HEK293T (cell line): Measurements from ENCODE around the gene USP36.
A peak's percentile ranks its signal among the peaks of the same experiment; 100 is the strongest.
"Not testable (repeated sequence)": the region's sequence is repeated elsewhere in the genome, so short reads cannot be mapped to it uniquely, and the experiment has no call there.

Experiments used
- CTCF ChIA-PET: fragments of 350-600 bp; formaldehyde crosslinking; extraction: SDS; loops from one replicate; lab custom pipeline; 2021; ENCODE audit warnings: antibody characterized with exemption, inconsistent platforms; lab: Yijun Ruan, JAX
- POLR2A ChIA-PET: fragments of 350-600 bp; formaldehyde crosslinking; extraction: SDS; loops from one replicate; lab custom pipeline; 2020; ENCODE audit warnings: antibody characterized with exemption, inconsistent platforms; lab: Yijun Ruan, JAX
- DNase-seq: peaks from one replicate; pipeline ENCODE4 v3.0.0; 2012; ENCODE audit warnings: mixed read lengths; ENCODE audit errors: extremely low spot score
- ARNT ChIP-seq: fragments of 450-650 bp; IDR thresholded peaks from 2 replicates; pipeline ENCODE4 v1.6.1; 2017; ENCODE audit warnings: mild to moderate bottlenecking
- BHLHE40 ChIP-seq: fragments of 450-650 bp; IDR thresholded peaks from 2 replicates; pipeline ENCODE4 v1.6.1; 2016; ENCODE audit warnings: mild to moderate bottlenecking, moderate library complexity, borderline replicate concordance
- CTBP1 ChIP-seq: fragments of 450-650 bp; IDR thresholded peaks from 2 replicates; pipeline ENCODE4 v1.6.1; 2016; ENCODE audit warnings: borderline replicate concordance
- ELF4 ChIP-seq: fragments of 450-650 bp; IDR thresholded peaks from 2 replicates; pipeline ENCODE4 v1.6.1; 2017; ENCODE audit warnings: antibody characterized with exemption
- FOXA1 ChIP-seq: fragments of 450-650 bp; IDR thresholded peaks from 2 replicates; pipeline ENCODE4 v1.6.1; 2016; ENCODE audit warnings: mild to moderate bottlenecking
- FOXK2 ChIP-seq: fragments of 450-650 bp; IDR thresholded peaks from 2 replicates; pipeline ENCODE4 v1.6.1; 2016; ENCODE audit warnings: mild to moderate bottlenecking
- FOXM1 ChIP-seq: fragments of 450-650 bp; IDR thresholded peaks from 2 replicates; pipeline ENCODE4 v1.6.1; 2017; ENCODE audit warnings: mild to moderate bottlenecking, borderline replicate concordance
- HDGF ChIP-seq: fragments of 450-650 bp; IDR thresholded peaks from 2 replicates; pipeline ENCODE4 v1.6.1; 2017; ENCODE audit warnings: antibody characterized with exemption, borderline replicate concordance
- L3MBTL2 ChIP-seq: fragments of 450-650 bp; conservative IDR thresholded peaks from 2 replicates; pipeline ENCODE4 v1.6.1; 2016; ENCODE audit warnings: mild to moderate bottlenecking
- LEF1 ChIP-seq: fragments of 450-650 bp; IDR thresholded peaks from 2 replicates; pipeline ENCODE4 v1.6.1; 2017; ENCODE audit warnings: mild to moderate bottlenecking, borderline replicate concordance
- NFRKB ChIP-seq: fragments of 450-650 bp; IDR thresholded peaks from 2 replicates; pipeline ENCODE4 v1.6.1; 2016; ENCODE audit warnings: mild to moderate bottlenecking, moderate library complexity
- PKNOX1 ChIP-seq: fragments of 450-650 bp; IDR thresholded peaks from 2 replicates; pipeline ENCODE4 v1.6.1; 2016
- SP1 ChIP-seq: fragments of 450-650 bp; IDR thresholded peaks from 2 replicates; pipeline ENCODE4 v1.6.1; 2017
- SUZ12 ChIP-seq: fragments of 450-650 bp; IDR thresholded peaks from 2 replicates; pipeline ENCODE4 v1.6.1; 2016; ENCODE audit warnings: mild to moderate bottlenecking
- TARDBP ChIP-seq: fragments of 450-650 bp; IDR thresholded peaks from 2 replicates; pipeline ENCODE4 v1.6.1; 2016
- ZNF384 ChIP-seq: fragments of 450-650 bp; IDR thresholded peaks from 2 replicates; pipeline ENCODE4 v1.6.1; 2016

USP36 gene

GRCh38 chr17:78781104-78781892 lies 59.3 kb downstream of the USP36 start:
- peak; percentile 44 for DNase-seq
- ChIA-PET POLR2A (no interaction called here), CTCF (interaction anchor here (0.6 kb wide), 1 partner anchor 12 kb away, joined by 3 read pairs; no protein-coding TSS in a partner anchor)
- no peak for TF ChIP-seq SUZ12
- TF ChIP-seq ELF4, result no peak
- no peak for TF ChIP-seq SP1
- no peak for TF ChIP-seq FOXA1
- TF ChIP-seq BHLHE40, result no peak
- TF ChIP-seq HDGF, result no peak
- TF ChIP-seq ARNT, result no peak
- TF ChIP-seq LEF1, result no peak
- TF ChIP-seq NFRKB, result no peak
- TF ChIP-seq ZNF384, result peak; percentile 87
- 0 out of 2 replicates have a peak, but pooled peaks have one; percentile 30 for TF ChIP-seq PKNOX1
- TF ChIP-seq CTBP1, result no peak
- no peak for TF ChIP-seq FOXK2
- TF ChIP-seq TARDBP, result no peak
- no peak for TF ChIP-seq FOXM1
- TF ChIP-seq L3MBTL2, result no peak

- no peak for TF ChIP-seq SUZ12
- TF ChIP-seq PKNOX1, result no peak
- no peak for TF ChIP-seq BHLHE40
- no peak for TF ChIP-seq NFRKB
- TF ChIP-seq ARNT, result no peak
- TF ChIP-seq FOXK2, result no peak
- no peak for TF ChIP-seq ZNF384
- no peak for TF ChIP-seq TARDBP
- TF ChIP-seq HDGF, result no peak
- no peak for TF ChIP-seq SP1
- TF ChIP-seq FOXM1, result no peak
- TF ChIP-seq LEF1, result no peak
- TF ChIP-seq L3MBTL2, result no peak
- no peak for TF ChIP-seq ELF4
- TF ChIP-seq CTBP1, result no peak
- no peak for TF ChIP-seq FOXA1
- ChIA-PET CTCF (interaction anchor here (0.6 kb wide), 1 partner anchor 11 kb away, joined by 3 read pairs; no protein-coding TSS in a partner anchor), POLR2A (no interaction called here)
- DNase-seq, result no peak
Measured at GRCh38 chr17:78780335-78780734, 60.3 kb downstream of the USP36 start.

- ChIA-PET CTCF (no interaction called here), POLR2A (no interaction called here)
- DNase-seq, result no peak
- TF ChIP-seq PKNOX1 (no peak), CTBP1 (no peak), FOXA1 (no peak), ZNF384 (no peak), FOXK2 (no peak), TARDBP (no peak), ELF4 (no peak), BHLHE40 (no peak), L3MBTL2 (no peak), HDGF (no peak), SP1 (no peak), NFRKB (no peak), ARNT (no peak), FOXM1 (no peak), SUZ12 (no peak), LEF1 (no peak)
Measured at GRCh38 chr17:78779850-78780249, 60.8 kb downstream of the USP36 start.

DNA sequence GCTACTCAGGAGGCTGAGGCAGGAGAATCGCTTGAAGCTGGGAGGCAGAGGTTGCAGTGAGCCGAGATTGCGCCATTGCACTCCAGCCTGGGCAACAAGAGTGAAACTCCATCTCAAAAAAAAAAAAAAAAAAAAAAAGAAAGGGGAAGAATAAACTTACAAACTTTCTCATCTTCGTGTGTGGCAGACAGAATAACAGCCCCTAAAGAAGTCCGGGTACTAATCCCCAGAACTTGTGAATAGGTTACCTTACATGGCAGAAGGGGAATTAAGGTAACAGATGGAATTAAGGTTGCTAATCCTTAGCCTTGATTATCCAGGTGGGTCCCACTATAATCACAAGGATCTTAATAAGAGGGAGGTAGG lies 61.3 kb downstream of the USP36 start:
- DNase-seq, POLR2A ChIA-PET: not testable (repeated sequence)
- CTCF ChIA-PET, result interaction anchor here (0.7 kb wide), 1 partner anchor 202 kb away, joined by 3 read pairs; no protein-coding TSS in a partner anchor

- ChIA-PET POLR2A (no interaction called here), CTCF (no interaction called here)
- DNase-seq, result no peak
- no peak for TF ChIP-seq TARDBP
- no peak for TF ChIP-seq ZNF384
- no peak for TF ChIP-seq FOXA1
- no peak for TF ChIP-seq FOXM1
- TF ChIP-seq ARNT, result no peak
- TF ChIP-seq FOXK2, result no peak
- TF ChIP-seq PKNOX1, result no peak
- TF ChIP-seq SUZ12, result no peak
- no peak for TF ChIP-seq CTBP1
- TF ChIP-seq LEF1, result no peak
- no peak for TF ChIP-seq BHLHE40
- TF ChIP-seq ELF4, result no peak
- no peak for TF ChIP-seq HDGF
- TF ChIP-seq NFRKB, result no peak
- no peak for TF ChIP-seq L3MBTL2
- TF ChIP-seq SP1, result no peak
Measured at GRCh38 chr17:78777881-78778280, 62.7 kb downstream of the USP36 start.
